Measurements from ENCODE around the gene ZNF385B. TPM values are rescaled to one million over a fixed set of nuclear protein-coding genes. Genes with fewer than 3 reads are reported as not detected.
A peak's percentile ranks its signal among the peaks of the same experiment; 100 is the strongest.
"Not testable (repeated sequence)": the region's sequence is repeated elsewhere in the genome, so short reads cannot be mapped to it uniquely, and the experiment has no call there.

Gene ZNF385B
- polyA plus RNA-seq, 3 donors: 12.7 to 14.6 (median 14.4) TPM

DNA sequence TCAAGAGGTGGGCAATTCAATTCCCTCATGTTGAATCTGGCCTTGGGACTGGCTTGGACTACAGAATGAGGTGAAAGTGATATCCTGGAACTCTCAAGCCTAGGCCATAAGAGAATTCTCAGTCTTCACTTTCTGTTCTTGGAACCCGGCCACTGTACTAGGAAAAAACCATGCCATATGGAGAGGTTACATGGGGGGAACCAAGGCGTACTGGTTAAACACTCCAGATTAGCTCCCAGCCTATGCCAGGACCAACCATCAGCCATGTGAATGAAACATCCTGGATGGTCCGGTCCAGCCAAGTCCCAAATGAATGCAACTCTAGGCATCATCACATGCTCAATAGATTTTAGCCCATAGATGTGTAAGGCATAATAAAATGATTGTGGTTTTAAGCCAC is 56.4 kb downstream of the ZNF385B start:
- DNase-seq (ENCODE audit: low read depth in 3 of 3, low spot score in 2 of 3): no peak

DNA sequence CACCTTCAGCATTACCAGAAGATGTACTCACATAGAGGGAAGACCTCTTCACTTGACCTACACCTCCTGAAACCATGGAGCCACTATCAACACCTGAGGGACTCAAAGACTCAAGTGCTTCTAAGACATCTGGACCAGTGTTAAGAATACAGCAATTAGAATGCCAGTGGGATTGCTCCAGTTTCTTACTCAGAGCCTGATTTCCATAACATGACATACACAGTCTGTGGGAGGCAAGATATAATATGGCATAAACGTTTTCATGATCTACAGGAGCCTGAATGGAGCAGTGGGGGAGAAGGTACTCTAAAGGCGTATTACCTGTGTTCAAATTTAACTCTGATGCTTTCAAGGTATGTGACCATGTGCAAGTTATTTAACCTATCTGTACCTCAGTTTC is 57.2 kb downstream of the ZNF385B start:
- DNase-seq (ENCODE audit: low read depth in 3 of 3, low spot score in 2 of 3): no peak

DNA sequence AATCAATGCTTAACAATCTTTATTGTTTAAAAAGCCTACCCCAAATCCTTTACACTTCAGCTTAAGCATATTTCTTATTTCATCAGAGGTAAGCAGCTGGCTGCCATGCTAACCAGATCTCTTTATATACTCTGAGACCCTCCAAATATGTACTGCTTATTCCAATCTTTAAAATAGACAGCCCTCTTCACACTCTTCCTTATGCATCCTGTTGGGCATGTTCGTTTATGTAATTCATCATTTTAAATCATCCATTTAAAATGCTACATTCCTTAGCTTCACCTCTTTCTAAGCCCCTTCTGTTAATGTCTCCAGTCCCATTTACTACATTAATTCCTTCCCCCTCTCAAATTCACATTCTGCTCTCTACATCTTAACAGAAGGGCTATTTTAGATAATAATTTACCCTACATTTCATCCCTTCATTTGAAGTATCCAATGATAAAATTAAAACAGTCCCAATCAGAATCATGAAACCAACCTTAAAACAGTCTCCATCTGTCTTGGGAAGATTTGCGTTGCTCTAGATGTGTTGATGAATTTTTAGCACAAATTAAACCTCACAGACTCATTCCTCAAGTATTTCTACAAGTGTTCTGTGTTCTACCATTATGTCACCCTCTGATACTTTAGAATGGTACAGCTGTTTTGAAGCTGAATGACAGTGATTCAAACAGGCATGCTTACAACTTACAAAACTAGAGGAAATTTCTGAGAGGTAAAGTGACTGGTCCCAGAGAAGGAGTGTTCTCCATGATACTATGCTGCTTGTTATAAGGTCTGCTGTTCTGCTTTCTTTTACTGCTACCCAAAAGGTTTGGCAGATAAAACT is 59.1 kb downstream of the ZNF385B start:
- no peak for DNase-seq (ENCODE audit: low read depth in 3 of 3, low spot score in 2 of 3)

DNA sequence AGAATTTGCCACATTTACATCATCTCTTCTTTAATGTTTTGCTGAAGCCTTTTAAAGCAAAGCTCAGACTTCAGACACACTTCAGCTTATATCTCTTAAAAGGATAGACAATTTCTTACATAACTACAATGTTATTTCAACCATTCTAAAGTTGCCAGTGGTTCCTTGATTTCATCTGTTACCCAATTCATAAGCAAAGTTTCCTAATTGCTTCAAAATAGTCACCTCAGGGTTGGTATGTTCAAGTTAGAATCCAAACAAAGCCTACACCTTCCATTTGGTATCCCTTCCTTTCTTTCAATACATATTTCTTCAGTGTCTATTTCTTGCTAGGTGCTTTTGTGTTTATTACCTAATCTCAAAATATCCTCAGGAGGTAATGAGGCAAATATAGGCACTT is 60.6 kb downstream of the ZNF385B start:
- no peak for DNase-seq (ENCODE audit: low read depth in 3 of 3, low spot score in 2 of 3)

DNA sequence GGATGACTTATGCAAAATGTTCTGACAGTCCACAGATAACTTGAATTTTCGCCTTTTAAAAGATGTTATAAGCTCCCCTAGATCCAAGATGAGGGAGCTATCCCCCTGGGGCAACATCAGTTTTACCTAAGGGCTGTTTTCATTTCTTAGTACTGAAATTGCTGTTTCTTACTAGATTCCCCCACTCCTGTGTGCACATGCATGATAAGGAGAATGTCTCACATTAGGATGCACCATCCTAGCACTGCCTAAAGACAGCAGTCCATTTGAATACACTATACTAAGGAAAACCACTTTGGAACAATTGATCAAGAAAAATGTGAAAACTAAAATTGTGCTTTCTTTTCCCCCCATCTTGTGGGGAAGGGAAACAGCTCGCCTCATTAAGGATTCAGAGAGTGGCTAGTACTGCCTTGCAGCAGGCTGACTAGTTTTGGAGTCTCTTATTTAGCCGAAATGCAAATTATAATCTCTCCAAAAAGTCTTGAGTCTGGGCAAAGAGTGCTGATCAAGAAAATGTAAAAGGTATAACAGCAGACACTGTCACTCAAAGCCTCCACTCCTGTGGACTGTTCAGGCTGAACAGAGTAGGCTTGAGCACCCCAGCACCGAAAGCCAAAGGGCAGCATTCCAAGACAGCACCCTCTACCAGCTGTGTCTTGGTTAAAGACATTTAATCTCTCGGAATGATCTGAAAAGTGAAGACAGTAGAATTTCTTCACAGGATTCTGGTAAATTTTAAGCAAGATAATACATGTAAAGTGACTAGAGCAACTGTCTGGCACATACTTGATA is 65.0 kb downstream of the ZNF385B start:
- no peak for DNase-seq (ENCODE audit: low read depth in 3 of 3, low spot score in 2 of 3)

DNA sequence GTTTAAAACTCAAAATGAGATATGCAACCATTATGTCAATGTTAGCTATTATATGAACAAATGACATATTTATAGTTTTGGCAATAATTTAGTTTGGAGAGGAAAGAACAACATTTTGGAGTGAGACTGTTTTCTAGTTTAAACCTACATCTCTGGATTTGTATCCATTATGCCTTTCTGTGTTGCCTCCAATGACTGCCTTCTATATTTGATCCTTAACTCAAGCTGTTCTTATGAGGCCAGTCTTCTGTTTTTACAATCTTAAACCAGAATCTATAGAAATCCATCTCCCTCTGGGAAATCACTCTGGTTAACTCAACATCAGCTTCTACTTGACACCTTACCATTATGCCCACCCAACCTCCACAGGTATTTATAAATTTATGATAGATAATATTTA is 67.5 kb downstream of the ZNF385B start:
- no peak for DNase-seq (ENCODE audit: low read depth in 3 of 3, low spot score in 2 of 3)

DNA sequence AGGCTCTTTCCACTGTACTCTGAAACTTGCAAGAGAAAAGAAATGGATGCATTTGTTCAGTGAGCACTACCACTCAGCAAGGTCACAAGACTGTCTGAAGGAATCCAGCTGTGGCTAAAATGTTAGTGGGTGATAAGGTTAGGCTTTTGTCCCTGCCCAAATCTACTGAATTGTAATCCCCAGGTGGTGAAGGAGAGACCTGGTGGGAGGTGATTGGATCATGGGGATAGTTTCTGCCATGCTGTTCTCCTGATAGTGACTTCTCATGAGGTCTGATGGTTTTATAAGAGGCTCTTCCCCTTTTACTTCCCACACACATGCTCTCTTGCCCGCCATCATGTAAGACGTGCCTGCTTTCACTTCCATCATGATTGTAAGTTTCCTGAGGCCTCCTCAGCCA is 68.2 kb downstream of the ZNF385B start:
- no peak for DNase-seq (ENCODE audit: low read depth in 3 of 3, low spot score in 2 of 3)

DNA sequence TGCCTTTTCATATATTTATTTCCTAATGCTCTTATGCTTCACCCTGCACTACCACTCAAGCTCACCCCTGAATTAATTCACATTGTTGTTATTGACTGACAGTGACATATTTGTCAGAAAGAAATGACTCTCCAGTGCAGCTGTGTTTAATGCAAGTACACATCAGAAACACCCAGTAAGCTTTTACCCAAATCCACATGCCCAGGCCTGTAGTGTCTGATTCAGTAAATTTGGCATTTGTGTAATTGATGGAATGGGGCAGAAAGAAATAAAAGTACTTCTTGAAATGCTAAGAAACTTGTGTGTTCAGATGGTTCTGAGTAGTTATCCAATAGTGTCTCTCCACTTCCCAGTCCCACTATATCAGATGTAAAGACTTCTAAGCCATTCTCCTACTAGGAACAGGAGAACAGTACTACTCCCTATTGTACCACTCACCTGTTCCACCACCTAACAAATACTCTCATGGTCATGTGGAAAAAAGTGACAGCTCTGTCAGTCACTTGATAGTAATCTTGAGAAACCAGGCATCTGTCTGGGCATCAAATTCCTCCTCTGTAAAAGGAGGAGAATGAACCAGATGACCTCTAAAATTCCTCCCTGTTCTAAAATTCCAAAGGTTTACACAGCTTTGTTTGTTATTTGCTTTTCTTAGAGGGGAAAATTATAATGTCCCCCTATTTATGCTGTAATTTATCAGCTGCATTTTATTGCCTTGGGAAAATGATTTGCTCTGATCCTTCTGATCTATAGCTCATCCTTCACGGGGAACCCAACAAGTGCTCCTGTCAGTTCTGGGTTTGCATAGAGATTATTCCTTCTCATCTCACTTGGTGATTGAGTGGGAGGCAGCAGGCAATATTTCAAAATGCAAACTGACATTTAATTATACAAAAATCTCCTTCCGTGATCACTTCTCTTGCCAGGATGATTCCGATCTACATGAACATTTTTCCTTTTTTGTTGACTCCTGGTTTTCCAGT is 70.9 kb downstream of the ZNF385B start:
- no peak for DNase-seq (ENCODE audit: low read depth in 3 of 3, low spot score in 2 of 3)

DNA sequence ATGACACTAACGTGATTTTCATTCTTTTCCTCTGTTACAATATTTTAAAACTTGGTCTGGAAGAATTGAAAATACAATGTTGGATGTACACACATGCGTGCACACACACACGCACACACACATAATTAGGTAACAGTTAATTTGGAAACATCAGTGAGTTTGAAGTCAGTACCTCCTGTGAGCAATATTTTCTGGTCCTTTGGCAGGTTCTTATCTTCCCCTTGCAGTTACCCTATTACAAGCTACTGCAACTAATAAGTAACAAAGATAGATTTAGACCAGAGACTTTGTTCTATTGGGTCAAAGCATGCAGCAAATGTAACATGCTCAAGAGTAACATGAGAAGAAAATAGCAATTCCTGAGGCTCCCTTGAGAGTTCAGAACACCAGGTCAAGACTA is 73.3 kb downstream of the ZNF385B start:
- no peak for DNase-seq (ENCODE audit: low read depth in 3 of 3, low spot score in 2 of 3)

DNA sequence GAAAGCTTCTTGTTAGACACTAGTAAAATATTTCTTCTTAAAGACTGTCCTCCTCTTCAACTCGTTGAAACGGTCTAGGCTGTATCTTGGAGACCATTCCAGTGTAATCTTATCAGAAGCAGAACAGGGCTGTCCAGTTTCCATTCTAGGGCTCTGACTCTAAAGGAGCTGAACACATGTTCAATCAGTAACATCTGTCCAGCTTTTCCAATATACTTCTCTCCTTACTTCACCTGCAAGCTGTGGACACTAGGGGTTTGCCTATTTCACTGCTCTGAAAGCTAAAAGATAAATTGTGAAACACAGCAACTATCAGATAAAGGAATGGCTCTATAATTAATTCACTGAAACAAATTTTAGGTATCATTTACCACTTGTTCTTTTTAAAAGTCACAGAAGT is 73.8 kb downstream of the ZNF385B start:
- DNase-seq (ENCODE audit: low read depth in 3 of 3, low spot score in 2 of 3): no peak

DNA sequence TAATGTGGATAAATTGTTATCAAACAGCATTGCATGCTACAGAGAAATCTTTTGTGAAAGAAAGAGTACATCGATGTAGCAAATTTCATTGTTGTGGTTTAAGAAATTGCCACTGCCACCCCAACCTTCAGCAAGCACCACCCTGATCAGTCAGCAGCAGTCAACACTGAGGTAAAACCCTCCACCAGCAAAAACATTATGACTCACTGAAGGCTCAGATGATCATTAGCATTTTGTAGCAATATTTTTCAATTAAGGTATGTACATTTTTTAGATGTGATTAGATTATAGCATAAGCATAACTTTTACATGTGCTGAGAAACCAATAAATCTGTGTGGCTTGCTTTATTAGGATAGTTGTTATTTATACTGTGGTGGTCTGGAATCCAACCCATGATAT is 75.5 kb downstream of the ZNF385B start:
- no peak for DNase-seq (ENCODE audit: low read depth in 3 of 3, low spot score in 2 of 3)

DNA sequence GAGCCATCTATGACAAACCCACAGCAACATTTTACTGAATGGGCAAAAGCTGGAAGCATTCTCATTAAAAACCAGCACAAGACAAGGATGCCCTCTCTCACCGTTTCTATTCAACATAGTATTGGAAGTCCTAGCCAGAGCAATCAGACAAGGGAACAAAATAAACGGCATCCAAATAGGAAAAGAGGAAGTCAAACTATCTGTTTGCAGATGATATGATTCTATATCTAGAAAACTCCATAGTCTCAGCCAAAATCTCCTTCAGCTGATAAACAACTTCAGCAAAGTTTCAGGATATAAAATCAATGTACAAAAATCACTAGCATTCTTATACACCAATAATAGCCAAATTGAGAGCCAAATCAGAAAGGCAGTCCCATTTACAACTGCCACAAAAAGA is 79.1 kb downstream of the ZNF385B start:
- DNase-seq (ENCODE audit: low read depth in 3 of 3, low spot score in 2 of 3): not testable (repeated sequence)

DNA sequence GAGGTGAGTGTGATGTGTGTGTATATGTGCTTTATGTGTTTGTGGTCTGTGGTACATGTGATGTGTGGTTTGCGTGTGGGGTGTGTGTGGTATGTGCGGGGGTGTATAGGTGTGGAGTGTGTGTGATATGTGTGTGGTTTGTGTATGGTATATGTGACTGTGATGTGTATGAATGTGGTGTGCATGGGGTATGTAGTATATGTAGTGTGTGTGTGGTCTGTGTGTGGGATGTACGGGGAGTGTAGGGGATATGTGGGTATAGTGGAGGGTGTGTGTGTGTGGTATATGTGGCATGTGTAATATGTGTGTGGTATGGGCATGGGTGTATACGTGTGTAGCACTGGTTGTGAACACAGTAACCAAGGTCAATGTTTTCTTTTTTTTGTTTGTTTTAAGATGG is 87.4 kb downstream of the ZNF385B start:
- no peak for DNase-seq (ENCODE audit: low read depth in 3 of 3, low spot score in 2 of 3)

DNA sequence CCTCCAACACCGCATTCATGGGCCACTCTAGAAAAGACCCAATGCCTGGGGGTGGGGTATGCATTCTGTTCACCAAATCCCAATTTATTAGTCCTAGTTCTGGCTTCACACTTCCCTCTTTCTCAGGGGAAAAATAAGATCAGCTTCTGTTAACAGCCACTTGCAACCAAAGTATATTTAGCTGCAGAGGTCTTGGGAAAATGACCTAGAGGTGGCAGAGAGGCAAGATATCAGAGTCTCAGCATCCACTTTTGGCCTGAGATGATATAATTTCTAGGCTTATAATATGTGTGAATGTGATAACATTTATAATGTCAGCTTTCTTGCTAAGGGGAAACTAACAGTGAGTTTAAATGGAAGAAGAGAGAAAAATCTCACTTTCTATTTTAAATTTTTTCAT is 89.1 kb downstream of the ZNF385B start:
- no peak for DNase-seq (ENCODE audit: low read depth in 3 of 3, low spot score in 2 of 3)

DNA sequence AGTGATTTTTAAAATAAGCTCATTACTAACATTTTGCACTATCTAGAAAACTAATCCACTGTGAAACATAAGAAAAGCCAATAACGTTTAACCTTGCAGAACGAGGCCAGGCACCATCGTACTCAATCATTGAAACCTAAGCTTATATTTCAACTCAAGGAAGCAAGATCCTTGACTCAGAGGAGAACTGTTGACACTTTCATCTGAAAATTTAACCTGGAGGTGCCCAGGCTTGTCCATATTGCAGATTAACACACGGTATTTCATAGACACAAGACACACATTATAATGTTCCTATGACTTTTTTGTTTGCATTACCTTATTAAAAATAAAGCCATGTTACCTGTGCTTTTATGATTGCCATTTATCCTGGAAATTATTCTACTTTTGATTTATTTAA is 89.6 kb downstream of the ZNF385B start:
- no peak for DNase-seq (ENCODE audit: low read depth in 3 of 3, low spot score in 2 of 3)

DNA sequence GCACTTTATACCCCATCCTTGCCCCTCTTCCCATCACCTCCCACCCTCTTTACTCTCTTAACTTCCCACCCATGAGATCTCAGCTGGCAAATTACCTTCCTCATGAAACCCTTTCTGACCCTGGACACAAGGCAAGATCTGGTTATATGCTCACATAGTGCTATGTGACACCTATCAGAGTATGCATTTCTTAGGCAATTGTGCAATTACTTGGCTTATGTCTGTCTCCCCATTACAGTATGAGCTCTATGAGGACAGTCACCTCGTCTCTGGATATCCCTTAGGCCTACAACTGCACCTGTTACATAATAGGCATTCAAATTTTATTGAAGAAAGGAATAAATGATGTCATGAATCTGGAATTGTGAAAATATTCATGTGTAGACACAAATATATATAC is 91.4 kb downstream of the ZNF385B start:
- no peak for DNase-seq (ENCODE audit: low read depth in 3 of 3, low spot score in 2 of 3)

DNA sequence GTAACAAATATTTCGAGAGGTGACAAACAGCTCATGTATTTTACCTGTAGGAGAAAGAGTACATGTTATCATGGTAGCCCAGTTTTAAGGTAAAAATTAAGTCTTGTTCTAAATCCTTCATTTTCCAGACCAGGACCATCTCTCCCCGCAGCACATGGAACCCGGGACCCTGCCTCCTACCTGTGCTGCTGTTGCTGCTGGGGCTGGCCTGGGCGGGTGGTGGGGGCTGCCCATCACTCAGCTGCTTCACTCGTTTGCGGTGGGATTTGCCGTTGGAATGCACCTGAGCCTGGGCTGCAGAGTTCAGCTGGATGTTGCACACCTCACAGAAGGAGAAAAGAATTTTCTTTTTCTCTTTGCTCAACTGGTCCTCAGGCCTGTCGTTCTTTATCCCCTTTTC is 92.1 kb downstream of the ZNF385B start:
- no peak for DNase-seq (ENCODE audit: low read depth in 3 of 3, low spot score in 2 of 3)

DNA sequence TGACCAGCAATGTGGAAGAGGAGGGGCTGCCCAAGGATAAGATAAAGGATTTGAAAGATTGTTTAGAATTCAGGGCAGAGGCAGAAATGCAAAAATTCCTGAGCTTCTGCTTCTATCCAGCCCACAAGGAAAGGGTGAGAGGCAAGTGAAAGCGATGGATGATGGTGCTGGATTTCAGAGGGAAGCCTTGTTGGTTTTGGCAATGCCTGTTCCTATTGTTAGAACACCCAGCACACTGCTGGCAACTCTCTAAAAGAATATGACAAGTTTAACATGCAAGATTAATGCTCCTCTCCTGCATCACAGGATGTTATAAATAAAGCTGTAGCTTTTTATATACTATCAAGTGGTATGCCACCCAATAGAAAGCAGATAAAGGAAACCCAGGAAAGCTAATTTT is 92.6 kb downstream of the ZNF385B start:
- peak; percentile 2 to 19 (median 12) for DNase-seq (ENCODE audit: low read depth in 3 of 3, low spot score in 2 of 3)

DNA sequence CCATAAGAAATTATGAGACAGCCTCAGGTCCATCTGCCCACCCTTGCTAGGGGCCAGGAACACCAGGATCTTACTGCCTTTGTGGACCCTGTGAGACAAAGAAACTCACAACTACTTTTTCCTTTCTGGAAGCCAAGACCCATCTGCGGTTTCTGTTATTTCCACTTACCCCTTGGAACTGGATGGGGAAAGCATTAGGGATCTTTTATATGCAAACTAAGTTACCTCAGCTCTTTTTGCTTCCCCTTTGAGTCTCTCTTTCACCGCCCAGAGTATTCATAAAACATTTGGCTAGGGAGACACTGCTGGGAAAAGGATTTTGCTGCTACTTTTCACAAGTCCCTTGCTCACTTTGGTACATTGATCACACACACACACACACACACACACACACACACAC is 95.7 kb downstream of the ZNF385B start:
- DNase-seq (ENCODE audit: low read depth in 3 of 3, low spot score in 2 of 3): no peak

DNA sequence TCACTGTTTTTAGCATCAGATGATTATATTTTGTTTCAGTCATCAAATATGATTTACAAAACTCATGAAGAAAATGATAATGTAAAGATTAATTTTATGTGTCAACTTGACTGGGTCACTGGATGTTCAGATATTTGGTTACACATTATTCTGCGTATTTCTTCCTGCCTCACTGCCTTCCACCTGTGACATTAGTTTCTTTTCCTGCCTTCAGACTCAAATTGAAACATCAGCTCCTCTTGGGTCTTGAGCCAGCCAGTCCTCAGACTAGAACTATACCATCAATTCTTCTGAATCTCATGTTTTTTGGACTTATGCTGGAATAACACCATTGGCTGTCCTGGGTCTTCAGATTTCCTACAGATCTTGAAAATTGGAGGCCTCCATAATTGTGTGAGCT is 96.7 kb downstream of the ZNF385B start:
- no peak for DNase-seq (ENCODE audit: low read depth in 3 of 3, low spot score in 2 of 3)

DNA sequence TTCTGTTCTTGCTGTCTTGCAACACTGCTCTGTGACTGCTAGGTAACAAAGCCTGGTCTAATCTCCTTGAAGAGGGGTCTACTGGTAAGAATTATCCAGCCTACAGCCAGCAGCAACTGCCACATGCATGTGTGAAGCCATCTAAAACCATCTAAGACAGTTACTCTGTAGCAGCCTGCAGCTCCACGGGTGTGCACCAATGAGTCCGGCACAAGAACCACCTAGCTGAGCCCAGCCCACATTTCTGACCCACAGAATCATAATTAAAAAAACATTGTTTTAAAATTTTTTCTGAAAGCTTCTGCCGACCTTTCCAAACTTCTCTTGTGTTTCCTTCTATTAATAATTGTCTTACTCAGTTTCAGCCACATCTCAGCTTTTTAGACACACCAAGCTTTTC is 102.8 kb downstream of the ZNF385B start:
- no peak for DNase-seq (ENCODE audit: low read depth in 3 of 3, low spot score in 2 of 3)
